ENCODE measurements around the gene PARD3.

Gene PARD3

GRCh38 chr10:34679177-34679576, 135.9 kb downstream of the PARD3 start:
- no peak for DNase-seq

- DNase-seq: no peak
These were observed 137.5 kb downstream of the PARD3 start for GRCh38 chr10:34677591-34677990.

- DNase-seq: no peak
These were observed 138.0 kb downstream of the PARD3 start for GRCh38 chr10:34677132-34677531.

- no peak for DNase-seq
These were observed 140.9 kb downstream of the PARD3 start for GRCh38 chr10:34674176-34674575.

- no peak for DNase-seq
These were observed 145.0 kb downstream of the PARD3 start for GRCh38 chr10:34670081-34670480.

GRCh38 chr10:34669079-34669478, 146.0 kb downstream of the PARD3 start:
- no peak for DNase-seq

- no peak for DNase-seq
These were observed 147.9 kb downstream of the PARD3 start for GRCh38 chr10:34667177-34667576.

- DNase-seq: no peak
These were observed 148.9 kb downstream of the PARD3 start for GRCh38 chr10:34666008-34666704.

- no peak for DNase-seq
These were observed 150.4 kb downstream of the PARD3 start for GRCh38 chr10:34664706-34665105.

- no peak for DNase-seq
These were observed 153.5 kb downstream of the PARD3 start for GRCh38 chr10:34661580-34661979.

GRCh38 chr10:34658934-34659333, 156.2 kb downstream of the PARD3 start:
- no peak for DNase-seq

- no peak for DNase-seq
These were observed 158.4 kb downstream of the PARD3 start for GRCh38 chr10:34656661-34657060.

- DNase-seq: no peak
These were observed 159.6 kb downstream of the PARD3 start for GRCh38 chr10:34655286-34656170.

GRCh38 chr10:34654211-34654610, 160.9 kb downstream of the PARD3 start:
- no peak for DNase-seq

- DNase-seq: no peak
These were observed 161.6 kb downstream of the PARD3 start for GRCh38 chr10:34653530-34653929.

- DNase-seq: no peak
These were observed 163.5 kb downstream of the PARD3 start for GRCh38 chr10:34651416-34652195.

- DNase-seq: no peak
These were observed 164.9 kb downstream of the PARD3 start for GRCh38 chr10:34650156-34650555.

- no peak for DNase-seq
These were observed 165.7 kb downstream of the PARD3 start for GRCh38 chr10:34649385-34649784.

- no peak for DNase-seq
These were observed 166.2 kb downstream of the PARD3 start for GRCh38 chr10:34648919-34649318.

- DNase-seq: no peak
These were observed 166.9 kb downstream of the PARD3 start for GRCh38 chr10:34647875-34648865.

GRCh38 chr10:34647160-34647559, 167.9 kb downstream of the PARD3 start:
- no peak for DNase-seq

- DNase-seq: no peak
These were observed 168.8 kb downstream of the PARD3 start for GRCh38 chr10:34646331-34646730.
